DLD1 (cell line): ENCODE results near the gene FAM98B.

Experiments
- in situ Hi-C: cut with HindIII; loops from 2 replicates; pipeline ENCODE4 v1.10.0; 2017; ENCODE audit warnings: low sequenced_read_pairs

The FAM98B gene

DNA sequence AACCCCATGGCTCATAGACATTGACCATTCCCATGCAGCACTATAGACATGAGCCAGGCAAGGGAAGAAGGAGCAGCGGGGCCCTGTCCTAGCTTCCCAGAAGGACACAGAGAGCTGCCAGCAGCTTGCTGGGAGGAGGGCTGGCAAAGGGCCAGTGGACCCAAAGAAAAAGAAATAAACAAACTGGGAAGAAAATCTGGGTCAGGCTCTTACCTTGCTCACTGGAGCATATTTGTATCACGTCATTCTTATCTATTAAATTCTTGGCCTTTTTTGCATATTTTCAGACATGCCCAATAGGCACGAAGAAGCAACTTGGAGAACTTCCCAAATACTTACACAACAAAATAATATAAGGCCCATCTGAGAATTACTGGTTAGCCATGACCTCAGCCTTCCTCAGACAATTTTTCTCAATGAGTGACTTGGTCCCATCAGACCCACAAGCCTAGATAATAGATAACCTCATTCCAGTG lies 82.3 kb downstream of the FAM98B start:
- in situ Hi-C loops = no loop called here
